22Rv1 (cell line): Measurements from ENCODE around the gene DDX31.

ENCODE experiments used
- ZFX ChIP-seq: fragments of 450-650 bp; IDR thresholded peaks from 2 replicates; pipeline ENCODE4 v1.6.1; 2017; ENCODE audit warnings: antibody characterized with exemption, borderline replicate concordance
- TF ChIP-seq, protein P1 (sequence below): fragments of 450-650 bp; IDR thresholded peaks from 2 replicates; pipeline ENCODE4 v1.5.1; 2017; ENCODE audit warnings: mild to moderate bottlenecking

DNA sequence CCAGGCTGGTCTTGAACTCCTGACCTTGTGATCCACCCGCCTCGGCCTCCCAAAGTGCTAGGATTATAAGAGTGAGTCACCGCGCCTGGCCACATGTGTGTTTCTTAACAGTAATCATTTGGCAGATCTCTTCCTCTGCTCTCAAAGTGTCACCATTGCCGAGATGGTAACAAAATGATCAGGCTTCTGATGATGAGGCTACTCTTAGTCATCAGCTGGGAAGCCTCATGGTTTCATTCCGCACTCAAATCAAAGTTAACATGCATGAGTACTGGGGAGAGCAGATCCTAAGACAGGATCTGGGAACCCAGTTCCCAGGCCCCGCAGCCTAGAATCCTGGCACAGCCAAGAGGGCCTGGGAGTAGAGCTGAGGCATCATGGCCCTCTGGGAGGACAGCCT lies 60.0 kb downstream of the DDX31 start:
- TF ChIP-seq, protein P1, sequence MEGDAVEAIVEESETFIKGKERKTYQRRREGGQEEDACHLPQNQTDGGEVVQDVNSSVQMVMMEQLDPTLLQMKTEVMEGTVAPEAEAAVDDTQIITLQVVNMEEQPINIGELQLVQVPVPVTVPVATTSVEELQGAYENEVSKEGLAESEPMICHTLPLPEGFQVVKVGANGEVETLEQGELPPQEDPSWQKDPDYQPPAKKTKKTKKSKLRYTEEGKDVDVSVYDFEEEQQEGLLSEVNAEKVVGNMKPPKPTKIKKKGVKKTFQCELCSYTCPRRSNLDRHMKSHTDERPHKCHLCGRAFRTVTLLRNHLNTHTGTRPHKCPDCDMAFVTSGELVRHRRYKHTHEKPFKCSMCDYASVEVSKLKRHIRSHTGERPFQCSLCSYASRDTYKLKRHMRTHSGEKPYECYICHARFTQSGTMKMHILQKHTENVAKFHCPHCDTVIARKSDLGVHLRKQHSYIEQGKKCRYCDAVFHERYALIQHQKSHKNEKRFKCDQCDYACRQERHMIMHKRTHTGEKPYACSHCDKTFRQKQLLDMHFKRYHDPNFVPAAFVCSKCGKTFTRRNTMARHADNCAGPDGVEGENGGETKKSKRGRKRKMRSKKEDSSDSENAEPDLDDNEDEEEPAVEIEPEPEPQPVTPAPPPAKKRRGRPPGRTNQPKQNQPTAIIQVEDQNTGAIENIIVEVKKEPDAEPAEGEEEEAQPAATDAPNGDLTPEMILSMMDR = no peak
- no peak for TF ChIP-seq ZFX
